PC-3 (cell line): Measurements from ENCODE around the gene PCDHAC2. TPM values are rescaled to one million over a fixed set of nuclear protein-coding genes. Genes with fewer than 3 reads are reported as not detected.
A peak's percentile ranks its signal among the peaks of the same experiment; 100 is the strongest.

Experiments
- ATAC-seq: fragments of 200-7000 bp; cut with Tn5 transposase; 2 replicates; pipeline ENCODE4 v1.9.1; 2020; ENCODE audit warnings: mild to moderate bottlenecking, moderate library complexity
- BruUV-seq: library from RNA; stranded (reverse); fragments of 400-500 nt; replicated peaks from 2 replicates; lab custom pipeline; 2021; lab: Mats Ljungman, UMichigan
- CTCF ChIA-PET: fragments of 300-600 bp; sonication (Branson Sonifier 250); formaldehyde crosslinking; loops from one replicate; lab custom pipeline; 2022; ENCODE audit warnings: antibody characterized with exemption; lab: Charles Lee
- POLR2A ChIA-PET: fragments of 300-600 bp; sonication (Branson Sonifier 250); formaldehyde crosslinking; loops from one replicate; lab custom pipeline; 2022; ENCODE audit warnings: antibody characterized with exemption; ENCODE audit not compliant: unreplicated experiment; lab: Charles Lee
- DNase-seq: peaks from one replicate; pipeline ENCODE4 v3.0.0-alpha.2; 2015
- H2AFZ ChIP-seq: fragments of 300-600 bp; sonication (generic); 2 replicates; pipeline ENCODE4 v1.6.0; 2016; ENCODE audit warnings: antibody characterized with exemption, low read length
- H3F3A ChIP-seq: fragments of 300-600 bp; sonication (generic); one replicate; pipeline ENCODE4 v1.6.0; 2017; ENCODE audit warnings: antibody characterized with exemption, low read length, control low read depth, mild to moderate bottlenecking; ENCODE audit not compliant: unreplicated experiment
- H3K27ac ChIP-seq: fragments of 300-600 bp; sonication (generic); 2 replicates; pipeline ENCODE4 v1.5.1; 2016; ENCODE audit warnings: mild to moderate bottlenecking, low read length
- H3K27me3 ChIP-seq: fragments of 300-600 bp; sonication (generic); 2 replicates; pipeline ENCODE4 v1.6.1; 2016; ENCODE audit warnings: low read length, mixed read lengths
- H3K36me3 ChIP-seq: fragments of 300-600 bp; sonication (generic); 2 replicates; pipeline ENCODE4 v1.6.1; 2016; ENCODE audit warnings: low read depth, mixed run types, low read length, mixed read lengths
- H3K4me1 ChIP-seq: fragments of 300-600 bp; sonication (generic); 2 replicates; pipeline ENCODE4 v1.5.1; 2016; ENCODE audit warnings: low read length; ENCODE audit not compliant: insufficient read depth
- H3K4me2 ChIP-seq: fragments of 300-600 bp; sonication (generic); 2 replicates; pipeline ENCODE4 v1.6.0; 2016; ENCODE audit warnings: low read length
- H3K4me3 ChIP-seq: fragments of 300-600 bp; sonication (generic); 2 replicates; pipeline ENCODE4 v1.5.1; 2016; ENCODE audit warnings: mild to moderate bottlenecking, low read length, mixed read lengths
- H3K79me2 ChIP-seq: fragments of 300-600 bp; sonication (generic); 2 replicates; pipeline ENCODE4 v1.6.1; 2017; ENCODE audit warnings: low read length, mixed read lengths
- H3K9ac ChIP-seq: fragments of 300-600 bp; sonication (generic); 2 replicates; pipeline ENCODE4 v1.6.0; 2016; ENCODE audit warnings: mild to moderate bottlenecking, low read length
- H3K9me2 ChIP-seq: fragments of 300-600 bp; sonication (generic); replicated peaks from 2 replicates; pipeline ENCODE4 v1.6.1; 2016; ENCODE audit warnings: mixed run types, low read length, mixed read lengths
- H3K9me3 ChIP-seq: fragments of 300-600 bp; sonication (generic); 2 replicates; pipeline ENCODE4 v1.6.1; 2016; ENCODE audit warnings: low read length, mixed read lengths
- H4K20me1 ChIP-seq: fragments of 300-600 bp; sonication (generic); 2 replicates; pipeline ENCODE4 v1.6.1; 2016; ENCODE audit warnings: low read length, mixed read lengths
- EZH2 ChIP-seq: fragments of 300-600 bp; sonication (generic); IDR thresholded peaks from one replicate; pipeline ENCODE4 v1.6.1; 2017; ENCODE audit warnings: antibody characterized with exemption, mild to moderate bottlenecking, low read length; ENCODE audit not compliant: unreplicated experiment
- EZH2phosphoT487 ChIP-seq: fragments of 300-600 bp; sonication (generic); IDR thresholded peaks from 2 replicates; pipeline ENCODE4 v1.6.1; 2018; ENCODE audit warnings: mild to moderate bottlenecking, antibody characterized with exemption, low read length, borderline replicate concordance
- intact Hi-C: fragments of 100-400 bp; cut with micrococcal nuclease; formaldehyde crosslinking; loops from 2 replicates; pipeline ENCODE4 v1.9.0; 2023
- total RNA-seq: library from RNA; depleted of rRNA; stranded (reverse); fragments of >200 nt; gene quantifications from 2 replicates; pipeline ENCODE4 v1.2.3, GENCODE V29; 2014
- TF ChIP-seq, protein P1 (sequence below): fragments of 300-600 bp; sonication (generic); conservative IDR thresholded peaks from 2 replicates; pipeline ENCODE4 v1.5.1; 2017; ENCODE audit warnings: antibody characterized with exemption, low read depth, mild to moderate bottlenecking, low read length

Gene PCDHAC2
- total RNA-seq, 1 experiment from 2014 or later, result 4.2 TPM

DNA sequence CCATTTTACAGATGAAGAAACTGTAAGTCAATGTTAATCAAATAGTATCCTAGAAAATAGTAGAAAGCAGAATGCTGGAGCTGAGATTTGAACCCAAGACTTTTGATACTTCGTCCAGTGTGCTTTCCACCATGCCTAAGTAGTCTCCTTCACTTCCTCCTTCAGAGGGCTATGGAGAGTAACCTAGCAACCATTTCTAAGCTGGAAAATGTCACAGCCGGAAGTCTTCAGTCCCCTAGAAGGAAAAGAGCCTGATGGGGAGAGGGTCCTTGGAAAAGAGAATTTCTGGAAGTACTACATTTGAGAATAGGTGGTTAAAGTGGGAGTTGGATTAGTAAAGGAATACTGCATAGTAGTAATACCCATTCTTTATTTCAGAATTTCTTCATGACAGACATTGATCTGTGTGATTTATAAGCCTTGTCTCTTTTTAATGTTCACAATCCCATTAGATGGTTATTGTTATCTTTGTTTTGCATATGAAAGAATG lies 32.7 kb downstream of the PCDHAC2 start:
- Histone ChIP-seq H3K36me3 (no peaks in the 10 kb centered on the region), H2AFZ (no peak overlapping the region), H3K4me1 (peaks cover 29% of the 10 kb centered on the region), H3K79me2 (no peaks in the 10 kb centered on the region), H3K4me2 (no peak overlapping the region), H4K20me1 (no peaks in the 10 kb centered on the region), H3K9ac (no peak overlapping the region), H3K27ac (no peak overlapping the region), H3K9me3 (no peaks in the 10 kb centered on the region), H3K27me3 (no peaks in the 10 kb centered on the region), H3K4me3 (no peak overlapping the region), H3K9me2 (no peaks in the 10 kb centered on the region), H3F3A (peaks cover 6% of the 10 kb centered on the region)
- POLR2A ChIA-PET, result interaction anchor here (0.7 kb wide), 1 partner anchor 158 kb away, joined by 7 read pairs; no protein-coding TSS in a partner anchor
- no TSS peak for BruUV-seq
- ATAC-seq (no peak), DNase-seq (no peak)
- no peak for TF ChIP-seq EZH2
- TF ChIP-seq EZH2phosphoT487, result no peak
- TF ChIP-seq, protein P1, sequence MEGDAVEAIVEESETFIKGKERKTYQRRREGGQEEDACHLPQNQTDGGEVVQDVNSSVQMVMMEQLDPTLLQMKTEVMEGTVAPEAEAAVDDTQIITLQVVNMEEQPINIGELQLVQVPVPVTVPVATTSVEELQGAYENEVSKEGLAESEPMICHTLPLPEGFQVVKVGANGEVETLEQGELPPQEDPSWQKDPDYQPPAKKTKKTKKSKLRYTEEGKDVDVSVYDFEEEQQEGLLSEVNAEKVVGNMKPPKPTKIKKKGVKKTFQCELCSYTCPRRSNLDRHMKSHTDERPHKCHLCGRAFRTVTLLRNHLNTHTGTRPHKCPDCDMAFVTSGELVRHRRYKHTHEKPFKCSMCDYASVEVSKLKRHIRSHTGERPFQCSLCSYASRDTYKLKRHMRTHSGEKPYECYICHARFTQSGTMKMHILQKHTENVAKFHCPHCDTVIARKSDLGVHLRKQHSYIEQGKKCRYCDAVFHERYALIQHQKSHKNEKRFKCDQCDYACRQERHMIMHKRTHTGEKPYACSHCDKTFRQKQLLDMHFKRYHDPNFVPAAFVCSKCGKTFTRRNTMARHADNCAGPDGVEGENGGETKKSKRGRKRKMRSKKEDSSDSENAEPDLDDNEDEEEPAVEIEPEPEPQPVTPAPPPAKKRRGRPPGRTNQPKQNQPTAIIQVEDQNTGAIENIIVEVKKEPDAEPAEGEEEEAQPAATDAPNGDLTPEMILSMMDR, result no peak
- CTCF ChIA-PET, result no interaction called here
- intact Hi-C loops, result no loop called here

GRCh38 chr5:141001446-141001843 lies 35.2 kb downstream of the PCDHAC2 start:
- no peaks in the 10 kb centered on the region for H3K9me3 ChIP-seq
- ChIA-PET POLR2A (no interaction called here), CTCF (interaction anchor here (1.1 kb wide), 1 partner anchor 39 kb away, joined by 3 read pairs; no protein-coding TSS in a partner anchor)
- peak overlapping the region; percentile 78 for H2AFZ ChIP-seq
- H4K20me1 ChIP-seq, result no peaks in the 10 kb centered on the region
- H3K27me3 ChIP-seq, result no peaks in the 10 kb centered on the region
- H3K27ac ChIP-seq, result peak overlapping the region; percentile 90
- TSS peak; percentile 87 for BruUV-seq
- no peaks in the 10 kb centered on the region for H3K79me2 ChIP-seq
- peaks cover 6% of the 10 kb centered on the region for H3F3A ChIP-seq
- peak overlapping the region; percentile 66 for H3K4me3 ChIP-seq
- TF ChIP-seq EZH2phosphoT487, result no peak
- no peak for TF ChIP-seq EZH2
- TF ChIP-seq, protein P1, result no peak
- peaks cover 39% of the 10 kb centered on the region for H3K4me1 ChIP-seq
- H3K4me2 ChIP-seq, result peak overlapping the region; percentile 87
- peak overlapping the region; percentile 27 for H3K9ac ChIP-seq
- ATAC-seq (peak; percentile 19), DNase-seq (peak; percentile 60)
- H3K9me2 ChIP-seq, result no peaks in the 10 kb centered on the region
- intact Hi-C loops, result loop anchor here (5.0 kb wide), 1 partner anchor 34 kb away; the partner anchor contains the start of gene PCDHAC2
- H3K36me3 ChIP-seq, result no peaks in the 10 kb centered on the region
